ENCODE results near the gene KARS1.

DNA sequence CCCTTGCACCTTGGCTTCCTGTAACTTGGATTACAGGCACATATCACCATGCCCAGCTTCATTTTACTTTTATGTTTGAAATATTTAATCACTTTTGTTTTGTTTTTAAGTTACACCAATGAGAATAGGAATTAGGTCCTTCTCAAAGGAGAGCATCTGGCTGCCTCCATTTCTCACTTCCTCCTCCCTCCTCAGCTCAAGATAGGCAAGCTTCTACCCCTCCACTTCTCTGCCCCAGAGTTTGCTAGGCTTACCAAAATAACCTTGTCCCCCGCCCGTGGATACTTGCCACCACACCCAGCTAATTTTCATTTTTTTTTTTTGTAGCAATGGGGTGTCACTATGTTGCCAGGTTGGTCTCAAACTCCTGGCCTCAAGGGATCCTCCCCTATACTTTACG is 63.4 kb downstream of the KARS1 start:
- TF ChIP-seq, protein P1, sequence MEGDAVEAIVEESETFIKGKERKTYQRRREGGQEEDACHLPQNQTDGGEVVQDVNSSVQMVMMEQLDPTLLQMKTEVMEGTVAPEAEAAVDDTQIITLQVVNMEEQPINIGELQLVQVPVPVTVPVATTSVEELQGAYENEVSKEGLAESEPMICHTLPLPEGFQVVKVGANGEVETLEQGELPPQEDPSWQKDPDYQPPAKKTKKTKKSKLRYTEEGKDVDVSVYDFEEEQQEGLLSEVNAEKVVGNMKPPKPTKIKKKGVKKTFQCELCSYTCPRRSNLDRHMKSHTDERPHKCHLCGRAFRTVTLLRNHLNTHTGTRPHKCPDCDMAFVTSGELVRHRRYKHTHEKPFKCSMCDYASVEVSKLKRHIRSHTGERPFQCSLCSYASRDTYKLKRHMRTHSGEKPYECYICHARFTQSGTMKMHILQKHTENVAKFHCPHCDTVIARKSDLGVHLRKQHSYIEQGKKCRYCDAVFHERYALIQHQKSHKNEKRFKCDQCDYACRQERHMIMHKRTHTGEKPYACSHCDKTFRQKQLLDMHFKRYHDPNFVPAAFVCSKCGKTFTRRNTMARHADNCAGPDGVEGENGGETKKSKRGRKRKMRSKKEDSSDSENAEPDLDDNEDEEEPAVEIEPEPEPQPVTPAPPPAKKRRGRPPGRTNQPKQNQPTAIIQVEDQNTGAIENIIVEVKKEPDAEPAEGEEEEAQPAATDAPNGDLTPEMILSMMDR (conservative IDR thresholded peaks at IDR 0.05; ENCODE audit: low read depth, low read length): no peak
- TF ChIP-seq EZH2phosphoT487 (IDR thresholded peaks at IDR 0.05; ENCODE audit: borderline replicate concordance, low read length): no peak
